ENCODE results near the gene RAB15.

RAB15 gene

DNA sequence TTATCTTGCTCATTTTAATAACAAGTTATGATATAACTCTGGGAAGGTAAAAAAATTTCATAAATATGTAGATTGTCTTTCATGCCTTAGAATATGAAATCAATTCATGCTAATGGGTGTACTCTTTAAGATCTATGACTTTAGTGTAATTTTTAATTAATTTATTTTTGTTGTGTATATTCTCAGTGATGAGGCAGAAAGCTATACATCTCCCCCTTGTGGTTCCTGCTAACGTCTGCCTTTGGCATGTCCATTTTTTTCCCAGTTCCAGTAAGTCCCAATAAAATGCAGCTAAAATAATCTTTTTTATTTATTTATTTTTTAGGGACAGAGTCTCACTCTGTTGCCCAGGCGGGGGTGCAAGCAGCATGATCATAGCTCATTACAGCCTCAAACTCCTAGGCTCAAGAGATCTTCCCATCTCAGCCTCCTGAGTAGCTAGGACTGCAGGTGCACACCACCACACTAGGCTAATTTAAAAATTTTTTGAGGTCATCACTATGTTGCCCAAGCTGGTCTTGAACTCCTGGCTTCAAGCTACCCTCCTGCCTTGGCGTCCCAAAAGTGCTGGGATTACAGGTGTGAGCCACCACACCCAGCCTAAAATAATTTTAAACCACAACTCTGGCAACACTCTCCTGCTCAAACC, 61.2 kb downstream of the RAB15 start:
- no peak for DNase-seq (ENCODE audit: low spot score)

DNA sequence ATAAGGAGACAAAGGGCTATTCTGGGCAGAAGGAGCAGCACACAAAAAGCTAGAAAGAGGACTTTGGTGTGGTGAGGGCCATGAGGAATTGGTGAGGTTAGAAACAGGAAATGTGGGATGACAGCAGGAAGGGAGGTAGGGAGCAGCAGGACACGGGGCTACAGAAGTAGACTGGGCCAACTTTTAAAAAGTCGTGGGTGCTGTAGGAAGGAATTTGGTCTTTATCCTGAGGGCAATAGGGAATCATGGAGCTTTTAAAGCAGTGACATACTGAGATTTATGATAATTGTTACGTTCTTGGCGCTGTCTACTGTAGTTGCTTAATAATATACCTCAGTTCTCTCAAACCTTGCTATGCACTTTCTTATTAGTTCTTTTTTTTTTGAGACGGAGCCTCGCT, 66.1 kb downstream of the RAB15 start:
- DNase-seq (ENCODE audit: low spot score), result no peak

DNA sequence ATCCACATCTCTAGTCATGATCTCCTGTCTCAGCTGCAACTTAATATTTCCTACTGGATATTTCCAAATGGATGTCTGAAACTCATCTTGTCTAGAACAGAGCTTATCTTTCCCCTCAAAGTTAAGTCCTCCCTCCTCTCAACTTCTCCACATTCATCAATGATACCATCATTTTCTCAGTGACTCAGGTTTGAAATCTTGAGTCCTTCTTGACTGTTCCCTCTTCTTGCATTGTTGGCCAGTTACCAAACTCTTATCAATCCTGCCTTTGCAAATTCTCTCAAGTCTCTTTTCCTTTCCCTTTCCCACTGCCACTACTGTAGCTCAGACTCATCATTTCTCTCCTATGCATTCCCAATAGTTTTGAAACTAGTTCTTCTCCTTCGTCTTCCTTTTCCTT, 72.2 kb downstream of the RAB15 start:
- DNase-seq (ENCODE audit: low spot score), result no peak

All from activated CD4-positive, alpha-beta T cell treated with anti-CD3 and anti-CD28 coated beads, Interleukin-2, Interleukin-4, amounts not matched to agents 100 ng/mL and 50 ng/mL, durations not matched to agents 16 hours and 8 hours (primary cell).